Activated CD8-positive, alpha-beta T cell treated with anti-CD3 and anti-CD28 coated beads for 36 hours (primary cell): ENCODE data around the gene GXYLT2. TPM values are rescaled to one million over a fixed set of nuclear protein-coding genes. Genes with fewer than 3 reads are reported as not detected.

Source experiments
- ATAC-seq: fragments of 200-7000 bp; cut with Tn5 transposase; one replicate; pipeline ENCODE4 v1.10.0; 2021; ENCODE audit warnings: mild to moderate bottlenecking, moderate library complexity
- CTCF ChIA-PET: fragments of 350-600 bp; sonication (Branson Sonifier 250); formaldehyde crosslinking; loops from one replicate; lab custom pipeline; 2021; ENCODE audit warnings: antibody characterized with exemption; lab: Charles Lee
- POLR2A ChIA-PET: fragments of 350-600 bp; sonication (Branson Sonifier 250); formaldehyde crosslinking; loops from one replicate; lab custom pipeline; 2021; ENCODE audit warnings: antibody characterized with exemption; lab: Charles Lee
- DNase-seq: peaks from one replicate; pipeline ENCODE4 v3.0.0-alpha.2; 2020
- H3K27ac Mint-ChIP-seq: one replicate; pipeline ENCODE4 v1.8.0; 2021; ENCODE audit warnings: mild to moderate bottlenecking, mixed read lengths
- H3K27me3 Mint-ChIP-seq: one replicate; pipeline ENCODE4 v1.8.0; 2021; ENCODE audit warnings: mixed read lengths
- H3K36me3 Mint-ChIP-seq: one replicate; pipeline ENCODE4 v1.8.0; 2021; ENCODE audit warnings: low read depth, mixed read lengths
- H3K4me1 Mint-ChIP-seq: one replicate; pipeline ENCODE4 v1.8.0; 2021; ENCODE audit warnings: low read depth, mixed read lengths
- H3K4me3 Mint-ChIP-seq: one replicate; pipeline ENCODE4 v1.8.0; 2021; ENCODE audit warnings: mild to moderate bottlenecking, moderate library complexity, mixed read lengths
- H3K9me3 Mint-ChIP-seq: one replicate; pipeline ENCODE4 v1.8.0; 2021; ENCODE audit warnings: mixed read lengths
- intact Hi-C: fragments of 100-400 bp; cut with micrococcal nuclease; formaldehyde crosslinking; loops from one replicate; pipeline ENCODE4 v1.10.0; 2022
- total RNA-seq, 2 experiments: library from RNA; stranded (reverse); gene quantifications; one replicate each; pipeline ENCODE4 v1.2.3, GENCODE V29; 2021
- TF ChIP-seq, protein P1 (sequence below): fragments of 200-600 bp; IDR thresholded peaks from one replicate; pipeline ENCODE4 v1.8.0; 2022; ENCODE audit warnings: antibody characterized with exemption, mild to moderate bottlenecking

The GXYLT2 gene
- total RNA-seq, 2 experiments from 2014 or later = 0.11 to 0.92 TPM

DNA sequence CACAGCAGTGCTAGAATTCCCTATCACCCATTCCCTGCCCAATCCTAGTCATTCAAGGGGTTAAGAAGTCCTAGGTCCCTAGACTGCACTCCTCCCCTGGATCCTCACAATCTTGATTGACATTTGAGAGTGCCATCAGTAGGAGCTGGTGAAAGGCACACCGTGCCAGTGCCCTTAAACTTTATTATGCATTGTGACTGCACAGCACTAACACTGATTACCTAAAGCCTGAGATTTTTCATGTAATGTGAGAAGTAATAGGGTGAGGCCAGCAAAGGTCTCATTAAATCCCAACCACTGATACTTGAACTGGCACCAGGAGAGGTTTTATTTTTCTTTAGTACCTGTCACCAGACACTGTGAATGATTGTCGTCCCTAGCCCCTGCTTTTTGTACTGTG lies 16.3 kb downstream of the GXYLT2 start:
- H3K4me1 Mint-ChIP-seq = no peaks in the 10 kb centered on the region
- TF ChIP-seq, protein P1, sequence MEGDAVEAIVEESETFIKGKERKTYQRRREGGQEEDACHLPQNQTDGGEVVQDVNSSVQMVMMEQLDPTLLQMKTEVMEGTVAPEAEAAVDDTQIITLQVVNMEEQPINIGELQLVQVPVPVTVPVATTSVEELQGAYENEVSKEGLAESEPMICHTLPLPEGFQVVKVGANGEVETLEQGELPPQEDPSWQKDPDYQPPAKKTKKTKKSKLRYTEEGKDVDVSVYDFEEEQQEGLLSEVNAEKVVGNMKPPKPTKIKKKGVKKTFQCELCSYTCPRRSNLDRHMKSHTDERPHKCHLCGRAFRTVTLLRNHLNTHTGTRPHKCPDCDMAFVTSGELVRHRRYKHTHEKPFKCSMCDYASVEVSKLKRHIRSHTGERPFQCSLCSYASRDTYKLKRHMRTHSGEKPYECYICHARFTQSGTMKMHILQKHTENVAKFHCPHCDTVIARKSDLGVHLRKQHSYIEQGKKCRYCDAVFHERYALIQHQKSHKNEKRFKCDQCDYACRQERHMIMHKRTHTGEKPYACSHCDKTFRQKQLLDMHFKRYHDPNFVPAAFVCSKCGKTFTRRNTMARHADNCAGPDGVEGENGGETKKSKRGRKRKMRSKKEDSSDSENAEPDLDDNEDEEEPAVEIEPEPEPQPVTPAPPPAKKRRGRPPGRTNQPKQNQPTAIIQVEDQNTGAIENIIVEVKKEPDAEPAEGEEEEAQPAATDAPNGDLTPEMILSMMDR = no peak
- peaks cover 8% of the 10 kb centered on the region for H3K27me3 Mint-ChIP-seq
- ChIA-PET CTCF (interaction anchor here (1.0 to 1.6 kb wide), 2 partner anchors 12 to 152 kb away, joined by 3 read pairs; no protein-coding TSS in a partner anchor), POLR2A (no interaction called here)
- ATAC-seq = no peak
- H3K9me3 Mint-ChIP-seq = peaks cover 1% of the 10 kb centered on the region
- intact Hi-C loops = no loop called here
- H3K27ac Mint-ChIP-seq = no peak overlapping the region
- no peak for DNase-seq
- H3K36me3 Mint-ChIP-seq = no peaks in the 10 kb centered on the region
- H3K4me3 Mint-ChIP-seq = no peak overlapping the region

DNA sequence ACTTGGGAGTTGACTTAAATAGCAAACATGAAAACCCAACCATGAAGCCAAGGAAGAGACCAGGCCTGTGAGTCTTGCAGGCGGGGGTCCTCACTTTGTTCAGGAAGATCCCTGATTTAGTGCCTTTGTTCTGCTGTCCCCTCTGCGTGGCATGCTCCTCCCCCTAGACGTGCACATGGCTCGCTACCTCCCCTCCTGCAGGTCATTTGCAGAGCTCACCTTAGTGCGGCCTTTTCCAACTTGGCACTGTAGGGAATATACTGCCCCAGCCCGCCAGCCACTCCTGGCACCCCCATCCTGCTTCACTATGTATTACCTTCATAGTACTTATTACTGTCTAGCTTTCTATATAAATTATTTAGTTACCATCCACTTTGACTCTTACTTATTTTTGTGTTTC lies 18.3 kb downstream of the GXYLT2 start:
- no peak for ATAC-seq
- TF ChIP-seq, protein P1 = no peak
- intact Hi-C loops = no loop called here

DNA sequence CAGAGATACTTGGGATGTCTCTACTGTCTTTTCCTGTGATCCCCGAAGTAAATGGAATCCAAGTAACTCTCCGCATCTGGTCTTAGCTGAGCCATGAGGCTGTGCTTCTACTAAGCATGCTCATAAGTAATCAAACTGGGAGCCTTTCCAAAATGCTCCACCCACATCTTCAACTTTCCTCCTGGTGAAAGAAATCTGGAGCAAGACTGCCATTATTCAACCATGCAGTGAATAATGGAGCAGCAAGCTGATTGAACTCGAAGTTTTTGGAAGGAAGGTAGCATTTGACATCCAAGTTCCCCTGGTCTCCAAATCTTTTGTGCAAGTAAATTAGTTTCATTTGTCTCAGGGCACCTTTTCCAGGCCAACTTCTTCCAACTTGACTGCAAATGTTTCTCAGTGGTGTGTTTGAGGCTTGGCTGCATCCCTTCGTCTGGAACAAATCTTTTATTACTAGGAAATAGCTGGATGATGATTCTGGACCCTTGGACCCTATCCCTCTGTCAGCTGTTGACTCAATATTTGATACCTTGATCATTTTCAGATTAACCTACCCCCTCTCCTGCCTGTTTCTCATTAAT lies 19.4 kb downstream of the GXYLT2 start:
- H3K36me3 Mint-ChIP-seq = no peaks in the 10 kb centered on the region
- H3K9me3 Mint-ChIP-seq = no peaks in the 10 kb centered on the region
- H3K27me3 Mint-ChIP-seq = no peaks in the 10 kb centered on the region
- H3K4me3 Mint-ChIP-seq = no peak overlapping the region
- DNase-seq (no peak), ATAC-seq (no peak)
- TF ChIP-seq, protein P1 = no peak
- ChIA-PET CTCF (no interaction called here), POLR2A (no interaction called here)
- no peak overlapping the region for H3K27ac Mint-ChIP-seq
- intact Hi-C loops = no loop called here
- H3K4me1 Mint-ChIP-seq = no peaks in the 10 kb centered on the region

More for the DNA sequence above, 18.3 kb downstream of the GXYLT2 start:
- DNase-seq = no peak
- H3K4me1 Mint-ChIP-seq = no peaks in the 10 kb centered on the region
- ChIA-PET POLR2A (no interaction called here), CTCF (no interaction called here)
- H3K36me3 Mint-ChIP-seq = no peaks in the 10 kb centered on the region
- H3K9me3 Mint-ChIP-seq = peaks cover 1% of the 10 kb centered on the region
- peaks cover 1% of the 10 kb centered on the region for H3K27me3 Mint-ChIP-seq
- no peak overlapping the region for H3K4me3 Mint-ChIP-seq
- no peak overlapping the region for H3K27ac Mint-ChIP-seq

DNA sequence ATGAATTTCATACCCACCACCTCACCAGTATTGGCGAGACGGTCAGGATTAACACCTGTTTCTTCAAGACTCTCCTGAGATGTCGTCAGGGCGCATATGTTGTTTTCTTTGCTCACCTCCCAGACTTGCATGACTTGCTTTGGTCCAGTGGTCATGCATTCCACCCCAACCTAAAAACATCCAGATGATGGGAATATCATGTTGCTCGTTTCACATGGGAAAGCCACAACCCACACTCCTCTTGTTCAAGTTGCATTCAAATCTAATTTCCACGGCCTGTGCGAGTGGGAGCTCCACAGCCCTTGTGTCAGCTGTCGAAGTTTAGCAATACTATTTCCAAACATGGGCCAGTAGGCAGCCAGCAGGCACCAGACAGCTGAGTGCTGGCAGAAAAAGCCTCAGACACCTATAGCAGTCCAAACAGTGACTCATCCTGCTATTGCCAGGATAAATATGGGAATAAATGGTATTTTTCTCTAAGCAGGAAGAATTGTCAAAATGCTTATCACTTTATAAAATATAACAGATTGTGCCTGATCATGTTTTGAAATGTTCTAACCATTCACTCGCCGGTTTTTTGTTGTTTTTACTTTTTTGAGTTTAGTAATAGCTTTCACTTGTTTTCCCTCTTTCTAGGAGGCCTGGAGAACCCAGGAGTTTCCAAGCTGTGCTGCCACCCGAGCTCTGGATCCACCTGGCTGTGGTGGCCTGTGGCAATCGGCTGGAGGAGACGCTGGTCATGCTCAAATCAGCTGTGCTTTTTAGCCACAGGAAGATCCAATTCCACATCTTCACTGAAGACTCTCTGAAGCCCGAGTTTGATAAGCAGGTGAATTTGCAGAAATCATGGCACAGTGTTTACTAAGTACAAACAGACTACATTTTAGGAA lies 20.1 kb downstream of the GXYLT2 start:
- DNase-seq (no peak), ATAC-seq (no peak)
- TF ChIP-seq, protein P1 = no peak
- Mint-ChIP-seq H3K36me3 (no peaks in the 10 kb centered on the region), H3K4me1 (no peaks in the 10 kb centered on the region), H3K9me3 (no peaks in the 10 kb centered on the region), H3K4me3 (no peak overlapping the region), H3K27ac (no peak overlapping the region), H3K27me3 (no peaks in the 10 kb centered on the region)
- CTCF ChIA-PET = no interaction called here
- intact Hi-C loops = no loop called here
- POLR2A ChIA-PET = no interaction called here

DNA sequence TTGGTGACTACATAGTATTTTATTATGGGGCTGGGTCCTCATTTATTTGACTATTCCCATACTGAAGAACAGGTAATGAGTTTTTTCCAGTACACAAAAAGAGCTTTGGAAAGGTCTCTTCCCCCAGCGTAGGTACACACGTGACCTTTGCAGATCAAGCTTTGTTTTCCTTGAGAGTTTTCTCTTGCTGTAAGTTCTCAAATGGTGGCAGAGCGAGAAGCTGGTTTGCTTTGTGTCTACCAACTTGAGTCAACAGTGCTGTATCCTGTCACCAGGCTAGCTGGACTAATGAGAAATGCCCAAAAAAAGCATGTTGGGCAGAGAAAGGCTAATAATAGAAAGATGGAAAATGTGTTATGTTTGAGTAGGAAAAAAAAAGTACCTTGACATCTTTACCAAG lies 21.7 kb downstream of the GXYLT2 start:
- ChIA-PET POLR2A (interaction anchor here (0.6 kb wide), 1 partner anchor 182 kb away, joined by 4 read pairs; no protein-coding TSS in a partner anchor), CTCF (interaction anchor here (0.6 to 1.0 kb wide), 2 partner anchors 15 to 27 kb away, joined by 3 read pairs; no protein-coding TSS in a partner anchor)
- Mint-ChIP-seq H3K4me1 (no peaks in the 10 kb centered on the region), H3K27me3 (no peaks in the 10 kb centered on the region), H3K9me3 (no peaks in the 10 kb centered on the region), H3K4me3 (no peak overlapping the region), H3K36me3 (no peaks in the 10 kb centered on the region), H3K27ac (no peak overlapping the region)
- TF ChIP-seq, protein P1 = no peak
- no peak for ATAC-seq
- no peak for DNase-seq
- intact Hi-C loops = no loop called here
